C1 segment of cervical spinal cord (tissue), 14 donors: Measurements from ENCODE around the gene VAMP8.
"Not testable (repeated sequence)": the region's sequence is repeated elsewhere in the genome, so short reads cannot be mapped to it uniquely, and the experiment has no call there.

Experiments
- DNase-seq, 14 donors: peaks; one replicate each; lab custom pipeline; 2025; lab: John Stamatoyannopoulos, UW

VAMP8 gene

GRCh38 chr2:85597241-85597640, 19.9 kb downstream of the VAMP8 start:
- no peak for DNase-seq

GRCh38 chr2:85598594-85599340, 21.4 kb downstream of the VAMP8 start:
- DNase-seq = no peak

GRCh38 chr2:85599468-85600234, 22.3 kb downstream of the VAMP8 start:
- no peak for DNase-seq

GRCh38 chr2:85600235-85600575, 22.8 kb downstream of the VAMP8 start:
- no peak for DNase-seq

- DNase-seq = no peak
Measured at GRCh38 chr2:85600951-85601770, 23.8 kb downstream of the VAMP8 start.

GRCh38 chr2:85601771-85602475, 24.5 kb downstream of the VAMP8 start:
- DNase-seq = peak in 7 of 14 donors; percentile 65 to 92 (median 85)

- DNase-seq = peak; percentile 39 to 96 (median 87)
Measured at GRCh38 chr2:85602476-85603234, 25.3 kb downstream of the VAMP8 start, which contains the start of gene TMEM150A. Gene TMEM150A (minus strand): TSS chr2:85602698. CDS start chr2:85601948, 750 bp downstream.

GRCh38 chr2:85604133-85604444, 26.7 kb downstream of the VAMP8 start:
- not testable (repeated sequence) for DNase-seq

- DNase-seq = no peak
Measured at GRCh38 chr2:85604568-85605339, 27.4 kb downstream of the VAMP8 start.

GRCh38 chr2:85605406-85606115, 28.2 kb downstream of the VAMP8 start:
- DNase-seq = no peak

GRCh38 chr2:85606116-85606455, 28.7 kb downstream of the VAMP8 start:
- DNase-seq = no peak

- DNase-seq = no peak
Measured at GRCh38 chr2:85607268-85608215, 30.2 kb downstream of the VAMP8 start.

GRCh38 chr2:85611217-85611704, 33.9 kb downstream of the VAMP8 start:
- no peak for DNase-seq

GRCh38 chr2:85611705-85612587, 34.6 kb downstream of the VAMP8 start, which contains the start of gene C2orf68:
Gene C2orf68 (minus strand): TSS chr2:85612066. CDS start chr2:85611984, 82 bp downstream.
- DNase-seq = peak; percentile 36 to 92 (median 86)

GRCh38 chr2:85613717-85614515, 36.5 kb downstream of the VAMP8 start:
- no peak for DNase-seq

GRCh38 chr2:85614757-85615156, 37.4 kb downstream of the VAMP8 start:
- not testable (repeated sequence) for DNase-seq
